Adrenal gland (tissue), 12 donors: Measurements from ENCODE around the gene SLC43A1. TPM values are rescaled to one million over a fixed set of nuclear protein-coding genes. Genes with fewer than 3 reads are reported as not detected.

Source experiments
- DNase-seq, 7 donors: peaks; one replicate each; pipeline ENCODE4 v3.0.0-alpha.2; 2019 to 2020
- H3K27ac ChIP-seq, 5 donors: fragments of 200-600 bp; sonication (generic) in 4 of 5; 1 replicate in 3 of 5; 2 replicates in 2 of 5; pipeline versions ENCODE4 v1.5.1 to v1.8.0; 2016 to 2020; ENCODE audit warnings: mild to moderate bottlenecking in 1 of 5
- H3K27me3 ChIP-seq: fragments of 200-600 bp; 2 replicates; pipeline ENCODE4 v1.8.0; 2021
- H3K36me3 ChIP-seq, 2 donors: fragments of 200-600 bp; replicated peaks in 1 of 2; 1 replicate in 1 of 2; 2 replicates in 1 of 2; pipeline versions ENCODE4 v1.5.1 to v1.8.0; 2018 to 2022
- H3K4me1 ChIP-seq, 2 donors: fragments of 200-600 bp; replicated peaks in 1 of 2; 1 replicate in 1 of 2; 2 replicates in 1 of 2; pipeline versions ENCODE4 v1.5.1 to v1.8.0; 2018 to 2021
- H3K4me3 ChIP-seq, 4 donors: fragments of 200-600 bp; sonication (generic) in 3 of 4; one replicate each; pipeline ENCODE4 v1.5.1; 2016 to 2018
- H3K9me3 ChIP-seq, 3 donors: fragments of 200-600 bp; sonication (generic) in 1 of 3; replicated peaks in 1 of 3; 1 replicate in 2 of 3; 2 replicates in 1 of 3; pipeline versions ENCODE4 v1.5.1 to v1.8.0; 2016 to 2021
- POLR2A ChIP-seq, 2 donors: fragments of 450-650 bp; IDR thresholded peaks; one replicate each; pipeline ENCODE4 v1.6.1; 2017; ENCODE audit warnings: antibody characterized with exemption in 2 of 2, mild to moderate bottlenecking in 2 of 2, moderate library complexity in 1 of 2
- WGBS, 4 donors: extraction: QIAGEN DNeasy Blood & Tissue Kit in 2 of 4; methylation state at CpG; one replicate each; pipeline versions ENCODE4 v1.1.5 to v1.1.7; 2013 to 2017; 5-methylcytosine and 5-hydroxymethylcytosine counted together
- intact Hi-C, 2 donors: fragments of 100-400 bp; cut with DNase I; formaldehyde crosslinking; loops; one replicate each; pipeline versions ENCODE4 v1.14.1 to v1.15.0; 2022 to 2023
- polyA plus RNA-seq, 3 donors: library from polyadenylated mRNA; stranded (reverse); fragments of 200-250 nt in 2 of 3; fragments of 350-450 nt in 1 of 3; fragmentation: Illumina TruSeq in 1 of 3; extraction: RNeasy Lipid Tissue Mini Kit (QIAGEN cat#74804) in 1 of 3; gene quantifications; one replicate each; pipeline ENCODE4 v1.2.3, GENCODE V29; 2013 to 2014
- total RNA-seq, 9 donors: library from RNA; depleted of rRNA in 4 of 9; stranded (reverse); fragments of >200 nt in 4 of 9; fragments of 120-200 nt in 1 of 9; fragmentation: NEBNext Ultra II Directional in 1 of 9; extraction: Animal tissue kit (Norgen Biotek cat#: 25700) in 1 of 9; gene quantifications; one replicate each; pipeline versions ENCODE4 v1.1.0 to v1.2.4, GENCODE V29; 2013 to 2023
- TF ChIP-seq, protein P1 (sequence below), 6 experiments: fragments of 450-650 bp in 4 of 6; fragments of 200-600 bp in 2 of 6; sonication (generic) in 1 of 6; IDR thresholded peaks; 1 replicate in 5 of 6; 2 replicates in 1 of 6; pipeline versions ENCODE4 v1.5.1 to v1.8.0; 2016 to 2021; ENCODE audit warnings: antibody characterized with exemption in 6 of 6, mild to moderate bottlenecking in 2 of 6, moderate library complexity in 1 of 6
- donor health status: healthy with polysubstance abuse.
- donor health status: Bipolar disorder and iron deficiency.
- donor health status: DM: yes; HTN: yes; CAD: no.
- donor health status: DM: no; HTN: no; CAD: no.
- donor health status: DM: no; HTN: no; CAD: no.
- donor health status: DM: yes; HTN: yes; CAD: no.

The SLC43A1 gene
- total and polyA plus RNA-seq, 12 donors: 3.8 to 32.3 (median 22.9) TPM

DNA sequence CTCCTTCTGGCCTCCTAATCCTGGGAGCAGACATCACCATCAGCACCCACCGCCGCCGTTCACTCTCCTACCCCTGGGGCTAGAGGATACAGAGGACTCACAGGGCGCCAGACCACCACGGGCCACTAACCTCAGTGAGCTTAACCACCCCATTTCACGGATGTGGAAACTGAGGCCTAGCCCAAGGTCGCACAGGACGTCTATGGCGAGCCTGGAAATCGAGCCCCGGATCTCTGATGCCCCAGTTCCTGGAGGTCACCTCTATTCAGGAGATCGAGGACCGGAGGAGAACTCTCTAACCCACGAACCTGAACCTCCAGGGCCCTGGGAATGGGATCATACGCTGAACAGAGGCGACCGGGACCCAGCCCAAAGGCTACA, 14.7 kb upstream of the SLC43A1 start:
- no peaks in the 10 kb centered on the region for H3K9me3 ChIP-seq
- H3K36me3 ChIP-seq: no peaks in the 10 kb centered on the region
- peak in 3 of 7 donors; percentile 19 to 31 (median 21) for DNase-seq
- H3K4me3 ChIP-seq: peak overlapping the region; percentile 38 to 93 (median 69)
- no peak for TF ChIP-seq POLR2A (IDR thresholded peaks at IDR 0.05)
- TF ChIP-seq, protein P1, sequence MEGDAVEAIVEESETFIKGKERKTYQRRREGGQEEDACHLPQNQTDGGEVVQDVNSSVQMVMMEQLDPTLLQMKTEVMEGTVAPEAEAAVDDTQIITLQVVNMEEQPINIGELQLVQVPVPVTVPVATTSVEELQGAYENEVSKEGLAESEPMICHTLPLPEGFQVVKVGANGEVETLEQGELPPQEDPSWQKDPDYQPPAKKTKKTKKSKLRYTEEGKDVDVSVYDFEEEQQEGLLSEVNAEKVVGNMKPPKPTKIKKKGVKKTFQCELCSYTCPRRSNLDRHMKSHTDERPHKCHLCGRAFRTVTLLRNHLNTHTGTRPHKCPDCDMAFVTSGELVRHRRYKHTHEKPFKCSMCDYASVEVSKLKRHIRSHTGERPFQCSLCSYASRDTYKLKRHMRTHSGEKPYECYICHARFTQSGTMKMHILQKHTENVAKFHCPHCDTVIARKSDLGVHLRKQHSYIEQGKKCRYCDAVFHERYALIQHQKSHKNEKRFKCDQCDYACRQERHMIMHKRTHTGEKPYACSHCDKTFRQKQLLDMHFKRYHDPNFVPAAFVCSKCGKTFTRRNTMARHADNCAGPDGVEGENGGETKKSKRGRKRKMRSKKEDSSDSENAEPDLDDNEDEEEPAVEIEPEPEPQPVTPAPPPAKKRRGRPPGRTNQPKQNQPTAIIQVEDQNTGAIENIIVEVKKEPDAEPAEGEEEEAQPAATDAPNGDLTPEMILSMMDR (IDR thresholded peaks at IDR 0.05): no peak
- WGBS, 4 donors: 0 to 6% (median 2%) methylated on average over 6 to 17 of the region's 17 CpGs
- peaks cover 8 to 18% of the 10 kb centered on the region in 2 donors for H3K4me1 ChIP-seq
- H3K27ac ChIP-seq: peak overlapping the region in 3 of 5 donors; percentile 41 to 74 (median 67)
- intact Hi-C loops: no loop called here
- no peaks in the 10 kb centered on the region for H3K27me3 ChIP-seq

DNA sequence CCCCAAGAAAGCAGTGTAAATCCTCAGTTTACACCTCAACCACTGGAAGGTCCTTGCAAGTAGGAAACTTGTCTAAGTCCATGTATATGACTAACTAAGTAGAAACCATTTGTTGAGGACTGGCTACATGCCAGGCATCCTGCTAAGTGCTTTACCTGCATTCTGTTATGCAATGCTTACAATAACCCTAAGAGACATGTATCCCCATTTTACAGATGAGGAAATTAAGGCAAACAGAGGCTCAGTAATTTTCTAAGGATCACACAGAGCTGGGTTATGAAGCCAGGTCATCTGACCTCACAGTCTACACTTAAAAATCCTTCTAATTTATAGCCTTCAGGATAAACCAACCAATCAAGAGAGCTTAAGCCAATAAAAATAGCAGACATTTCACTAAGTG, 13.5 kb upstream of the SLC43A1 start:
- Histone ChIP-seq H3K9me3 (no peaks in the 10 kb centered on the region), H3K27ac (no peak overlapping the region), H3K4me1 (peaks cover 8 to 18% of the 10 kb centered on the region in 2 donors), H3K4me3 (no peak overlapping the region), H3K36me3 (no peaks in the 10 kb centered on the region), H3K27me3 (no peaks in the 10 kb centered on the region)
- TF ChIP-seq POLR2A (IDR thresholded peaks at IDR 0.05): no peak
- TF ChIP-seq, protein P1 (IDR thresholded peaks at IDR 0.05): no peak
- no peak for DNase-seq
- intact Hi-C loops: loop anchor here (5.0 to 10.0 kb wide), 3 partner anchors 37 to 174 kb away; partner anchors contain the start of gene RTN4RL2 (in 1 of the 2)

DNA sequence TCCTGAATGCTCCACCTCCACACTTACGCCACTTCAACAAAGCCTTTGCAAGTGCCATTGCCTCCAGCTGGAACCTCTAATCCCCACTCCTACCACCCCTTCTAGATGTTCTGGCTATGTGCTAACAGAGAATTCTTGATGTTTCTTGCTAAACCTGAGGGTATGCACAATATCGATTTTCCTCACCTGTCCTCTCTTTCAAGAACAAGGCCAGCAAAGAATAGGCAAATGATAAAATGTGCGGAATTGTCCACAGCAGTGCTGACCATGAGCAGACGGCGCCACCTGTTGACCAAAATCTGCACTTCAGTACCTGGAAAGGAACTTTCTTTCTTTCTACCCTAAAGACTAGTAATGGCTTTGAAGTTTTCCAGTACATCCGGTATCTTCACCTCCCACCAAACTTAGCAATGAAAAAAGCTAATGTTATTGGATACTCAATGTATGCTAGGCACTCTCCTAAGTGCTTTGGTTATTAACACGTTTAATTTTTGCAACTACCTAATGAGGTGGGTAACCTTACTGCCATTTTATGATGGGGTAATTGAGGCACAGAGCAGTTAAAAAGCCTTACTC, 11.6 kb upstream of the SLC43A1 start:
- peaks cover 8 to 18% of the 10 kb centered on the region in 2 donors for H3K4me1 ChIP-seq
- H3K27me3 ChIP-seq: no peaks in the 10 kb centered on the region
- H3K9me3 ChIP-seq: no peaks in the 10 kb centered on the region
- TF ChIP-seq, protein P1 (IDR thresholded peaks at IDR 0.05): peak; percentile 89 to 96 (median 92)
- no peak for TF ChIP-seq POLR2A (IDR thresholded peaks at IDR 0.05)
- no peak overlapping the region for H3K27ac ChIP-seq
- no peaks in the 10 kb centered on the region for H3K36me3 ChIP-seq
- no peak overlapping the region for H3K4me3 ChIP-seq
- WGBS, 4 donors: 16 to 21% (median 18%) methylated on average over 7 of the region's 7 CpGs
- peak; percentile 60 to 88 (median 78) for DNase-seq
- intact Hi-C loops: loop anchor here (2.0 to 10.0 kb wide), 4 partner anchors 34 to 172 kb away; partner anchors contain the start of gene RTN4RL2 (in 1 of the 2)

DNA sequence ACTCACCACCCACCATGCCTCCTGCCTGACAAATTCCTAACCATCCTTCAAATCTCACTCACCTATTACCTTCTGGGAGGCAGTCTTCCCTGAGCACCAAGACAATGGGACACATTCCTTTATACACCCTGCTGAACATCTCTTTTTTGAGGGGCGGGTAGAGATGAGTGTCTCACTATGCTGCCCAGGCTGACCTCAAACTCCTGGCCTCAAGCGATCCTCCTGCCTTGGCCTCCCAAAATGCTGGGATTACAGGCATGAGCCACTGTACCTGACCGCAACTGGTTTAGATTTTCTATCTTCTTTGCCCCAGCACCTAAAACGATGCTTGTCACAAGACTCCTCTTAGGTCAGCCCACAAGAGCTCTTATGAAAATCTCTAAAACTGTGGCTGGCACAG, 7.9 kb upstream of the SLC43A1 start:
- Histone ChIP-seq H3K36me3 (no peaks in the 10 kb centered on the region), H3K27me3 (no peaks in the 10 kb centered on the region), H3K9me3 (no peaks in the 10 kb centered on the region), H3K4me3 (no peak overlapping the region), H3K4me1 (no peaks in the 10 kb centered on the region), H3K27ac (no peak overlapping the region)
- 80 to 91% (median 90%) methylated on average over 4 of the region's 4 CpGs for WGBS, 4 donors
- DNase-seq: no peak
- intact Hi-C loops: loop anchor here in 1 of 2 donors (10.0 kb wide), 1 partner anchor 169 kb away; no protein-coding TSS in a partner anchor
- TF ChIP-seq POLR2A (IDR thresholded peaks at IDR 0.05): no peak

DNA sequence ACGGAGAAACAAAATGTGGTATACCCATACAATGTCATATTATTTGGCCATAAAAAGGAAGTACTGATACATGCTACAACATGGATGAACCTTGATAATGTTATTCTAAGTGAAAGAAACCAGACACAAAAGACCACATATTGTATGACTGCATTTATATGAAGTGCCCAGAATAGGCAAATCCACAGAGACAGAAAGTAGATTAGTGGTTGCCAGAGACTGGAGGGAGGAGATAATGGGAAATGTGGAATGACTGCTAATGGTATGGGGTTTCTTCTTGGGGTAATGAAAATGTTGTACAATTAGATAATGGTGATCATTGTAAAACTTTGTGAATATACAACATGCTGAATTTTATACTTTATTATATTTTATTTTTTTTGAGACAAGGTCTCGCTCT, 5.6 kb upstream of the SLC43A1 start:
- H3K9me3 ChIP-seq: no peaks in the 10 kb centered on the region
- H3K27me3 ChIP-seq: no peaks in the 10 kb centered on the region
- 86 to 95% (median 90%) methylated on average over 2 of the region's 2 CpGs for WGBS, 4 donors
- no peak for DNase-seq
- H3K4me1 ChIP-seq: peaks cover 0 to 1% of the 10 kb centered on the region in 2 donors
- H3K36me3 ChIP-seq: no peaks in the 10 kb centered on the region
- H3K27ac ChIP-seq: no peak overlapping the region
- H3K4me3 ChIP-seq: no peak overlapping the region
- intact Hi-C loops: loop anchor here in 1 of 2 donors (10.0 kb wide), 1 partner anchor 166 kb away; no protein-coding TSS in a partner anchor
- TF ChIP-seq POLR2A (IDR thresholded peaks at IDR 0.05): no peak
- TF ChIP-seq, protein P1 (IDR thresholded peaks at IDR 0.05): no peak
